Eye (tissue), 1 donor: ENCODE measurements around the gene CFAP100.

Source experiments
- DNase-seq: peaks from one replicate; pipeline ENCODE4 v3.0.0-alpha.2; 2015

The CFAP100 gene

GRCh38 chr3:126406389-126407296 lies 11.9 kb downstream of the CFAP100 start:
- DNase-seq: no peak

- no peak for DNase-seq
Observed at GRCh38 chr3:126407412-126408044, 12.8 kb downstream of the CFAP100 start.

- no peak for DNase-seq
Observed at GRCh38 chr3:126408099-126408498, 13.4 kb downstream of the CFAP100 start.

GRCh38 chr3:126412841-126413692 lies 18.4 kb downstream of the CFAP100 start:
- DNase-seq: no peak

GRCh38 chr3:126413693-126414080 lies 19.0 kb downstream of the CFAP100 start:
- no peak for DNase-seq

GRCh38 chr3:126414406-126414805 lies 19.7 kb downstream of the CFAP100 start:
- DNase-seq: no peak

- no peak for DNase-seq
Observed at GRCh38 chr3:126414961-126415660, 20.4 kb downstream of the CFAP100 start.

- DNase-seq: no peak
Observed at GRCh38 chr3:126415661-126416591, 21.2 kb downstream of the CFAP100 start.

- no peak for DNase-seq
Observed at GRCh38 chr3:126416943-126417342, 22.2 kb downstream of the CFAP100 start.

GRCh38 chr3:126417515-126417914 lies 22.8 kb downstream of the CFAP100 start:
- no peak for DNase-seq

GRCh38 chr3:126417981-126418530 lies 23.3 kb downstream of the CFAP100 start:
- DNase-seq: no peak

- no peak for DNase-seq
Observed at GRCh38 chr3:126418661-126419131, 24.0 kb downstream of the CFAP100 start.

GRCh38 chr3:126419151-126419703 lies 24.5 kb downstream of the CFAP100 start:
- DNase-seq: no peak

- DNase-seq: no peak
Observed at GRCh38 chr3:126419886-126420786, 25.4 kb downstream of the CFAP100 start.

- no peak for DNase-seq
Observed at GRCh38 chr3:126421573-126422119, 26.9 kb downstream of the CFAP100 start.

- DNase-seq: no peak
Observed at GRCh38 chr3:126422121-126422520, 27.4 kb downstream of the CFAP100 start.

- DNase-seq: no peak
Observed at GRCh38 chr3:126422571-126423091, 27.9 kb downstream of the CFAP100 start.

- DNase-seq: no peak
Observed at GRCh38 chr3:126423191-126424038, 28.7 kb downstream of the CFAP100 start.
